LNCaP clone FGC (cell line): ENCODE measurements around the gene NT5DC2.

Source experiments
- DNase-seq: peaks from one replicate; pipeline ENCODE4 v3.0.0-alpha.2; 2011; ENCODE audit warnings: low read depth
- H3K4me3 ChIP-seq: 2 replicates; pipeline ENCODE4 v1.5.1; 2011; ENCODE audit warnings: mild to moderate bottlenecking, low read depth, low read length, control low read depth
- CTCF ChIP-seq: IDR thresholded peaks from 2 replicates; pipeline ENCODE4 v1.5.1; 2012; ENCODE audit warnings: mild to moderate bottlenecking; ENCODE audit not compliant: control insufficient read depth, insufficient read depth; ENCODE audit errors: extremely low read depth

The NT5DC2 gene

DNA sequence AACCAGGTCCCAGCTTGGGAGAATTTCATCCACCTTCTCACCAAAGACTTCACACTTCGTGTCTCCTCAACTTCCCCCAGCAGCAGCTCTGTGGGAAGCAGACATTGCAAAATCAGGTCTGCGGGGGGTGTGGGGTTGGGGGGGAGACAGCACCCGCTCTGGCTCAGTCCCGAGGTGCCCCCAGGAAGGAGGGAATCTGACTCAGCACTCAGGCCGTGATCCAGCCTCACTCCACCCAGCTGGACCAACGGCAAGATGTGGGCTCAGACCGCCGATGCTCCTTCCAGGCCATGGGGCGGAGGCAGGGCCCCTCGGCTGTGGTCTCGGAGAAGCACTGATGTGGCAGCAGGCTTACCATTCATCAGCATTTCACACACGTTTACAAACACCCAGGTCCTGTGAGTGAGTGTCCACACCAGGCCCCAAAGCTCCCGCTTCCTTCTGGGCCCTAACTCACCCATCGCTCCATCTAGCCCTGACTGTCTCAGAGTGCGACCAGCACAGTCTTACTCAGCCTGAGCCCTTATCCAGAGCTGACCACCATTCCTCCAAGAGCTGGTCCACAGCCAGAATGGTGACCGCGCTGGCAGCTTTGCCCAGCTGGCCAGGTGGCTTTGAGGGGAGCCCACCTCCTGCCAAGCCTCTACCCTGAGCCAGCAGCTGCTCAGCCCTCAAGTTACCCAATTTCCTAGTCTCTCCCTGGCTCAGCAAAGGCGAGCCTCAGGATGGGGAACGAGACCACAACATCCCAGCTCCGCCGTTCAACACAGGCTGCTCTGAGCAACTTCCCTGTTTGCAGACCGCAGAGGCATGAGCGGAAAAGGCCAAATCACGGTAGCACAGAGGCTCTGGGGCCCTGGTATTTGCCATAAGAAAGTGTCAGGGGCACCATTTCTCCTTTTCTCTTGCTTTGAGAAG lies 35.3 kb downstream of the NT5DC2 start:
- no peak for DNase-seq
- H3K4me3 ChIP-seq = no peak overlapping the region
- TF ChIP-seq CTCF = no peak

GRCh38 chr3:52495777-52496602 lies 37.7 kb downstream of the NT5DC2 start:
- no peak for TF ChIP-seq CTCF
- no peak for DNase-seq
- no peak overlapping the region for H3K4me3 ChIP-seq

DNA sequence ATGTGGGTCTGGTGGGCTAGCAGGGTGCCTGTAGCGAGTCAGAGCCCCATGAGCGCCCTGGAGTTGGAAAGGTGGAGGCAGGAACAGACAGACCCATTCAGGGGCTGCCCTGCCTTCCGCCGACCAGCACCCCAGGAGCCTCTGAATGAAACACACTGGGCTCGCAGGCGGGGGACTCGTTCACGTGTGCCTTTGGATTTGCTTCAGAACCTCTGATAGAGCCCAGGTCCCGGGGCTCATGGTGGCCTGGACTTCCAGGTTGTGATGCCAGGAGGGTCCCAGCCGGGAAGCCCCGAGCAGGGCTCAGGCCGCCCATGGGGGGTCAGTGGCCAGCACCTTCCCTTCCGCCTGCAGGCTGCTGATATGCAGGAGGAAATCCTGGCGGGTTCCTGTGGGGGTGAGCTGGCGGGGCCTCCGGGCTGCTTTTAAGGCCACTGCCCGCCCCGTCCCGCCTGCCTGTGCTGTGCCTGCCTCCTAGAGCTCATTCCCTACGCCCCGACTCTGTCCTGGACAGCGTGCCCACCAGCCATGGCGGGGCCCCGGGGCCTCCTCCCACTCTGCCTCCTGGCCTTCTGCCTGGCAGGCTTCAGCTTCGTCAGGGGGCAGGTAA lies 38.7 kb downstream of the NT5DC2 start, which contains the start of gene STAB1:
Gene STAB1, plus strand, starts transcription at position 453 of the 610 bp plus-strand sequence. Its CDS starts 76 bp downstream, at position 529.
- TF ChIP-seq CTCF = no peak

GRCh38 chr3:52494445-52494844 lies 39.2 kb downstream of the NT5DC2 start:
- TF ChIP-seq CTCF = no peak
- H3K4me3 ChIP-seq = no peak overlapping the region
- DNase-seq = no peak

More for the DNA sequence above, 38.7 kb downstream of the NT5DC2 start, which contains the start of gene STAB1:
- DNase-seq = no peak
- H3K4me3 ChIP-seq = no peak within 1 kb of the TSS

GRCh38 chr3:52493232-52494017 lies 40.2 kb downstream of the NT5DC2 start:
- TF ChIP-seq CTCF = no peak
- no peak for DNase-seq
- H3K4me3 ChIP-seq = no peak overlapping the region

DNA sequence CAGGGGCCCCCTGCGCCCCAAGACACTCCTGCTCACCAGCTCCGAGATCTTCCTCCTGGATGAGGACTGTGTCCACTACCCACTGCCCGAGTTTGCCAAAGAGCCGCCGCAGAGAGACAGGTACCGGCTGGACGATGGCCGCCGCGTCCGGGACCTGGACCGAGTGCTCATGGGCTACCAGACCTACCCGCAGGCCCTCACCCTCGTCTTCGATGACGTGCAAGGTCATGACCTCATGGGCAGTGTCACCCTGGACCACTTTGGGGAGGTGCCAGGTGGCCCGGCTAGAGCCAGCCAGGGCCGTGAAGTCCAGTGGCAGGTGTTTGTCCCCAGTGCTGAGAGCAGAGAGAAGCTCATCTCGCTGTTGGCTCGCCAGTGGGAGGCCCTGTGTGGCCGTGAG lies 41.6 kb downstream of the NT5DC2 start:
- TF ChIP-seq CTCF = no peak
- H3K4me3 ChIP-seq = no peak overlapping the region
- DNase-seq = no peak
